CD4-positive, alpha-beta T cell (primary cell): ENCODE data around the gene FAM221B. TPM values are rescaled to one million over a fixed set of nuclear protein-coding genes. Genes with fewer than 3 reads are reported as not detected.
A peak's percentile ranks its signal among the peaks of the same experiment; 100 is the strongest.

Experiments used
- ATAC-seq: fragments of 200-7000 bp; cut with Tn5 transposase; one replicate; pipeline ENCODE4 v1.10.0; 2022; ENCODE audit warnings: mild to moderate bottlenecking; ENCODE audit not compliant: poor library complexity
- CTCF ChIA-PET: fragments of 350-600 bp; sonication (Branson Sonifier 250); formaldehyde crosslinking; loops from one replicate; lab custom pipeline; 2021; ENCODE audit warnings: antibody characterized with exemption, inconsistent platforms; lab: Charles Lee
- POLR2A ChIA-PET: fragments of 350-600 bp; sonication (Branson Sonifier 250); formaldehyde crosslinking; loops from one replicate; lab custom pipeline; 2021; ENCODE audit warnings: antibody characterized with exemption, inconsistent platforms; lab: Charles Lee
- DNase-seq, 14 experiments: peaks; one replicate each; pipeline ENCODE4 v3.0.0-alpha.2; 2013 to 2020; ENCODE audit warnings: mixed read lengths in 2 of 14
- H3K27ac ChIP-seq, 2 donors: one replicate each; pipeline versions ENCODE4 v1.5.1 to v1.7.0; 2013; ENCODE audit warnings: low read length in 2 of 2, low read depth in 1 of 2, mild to moderate bottlenecking in 1 of 2
- H3K27me3 ChIP-seq, 2 experiments: 1 replicate in 1 of 2; 2 replicates in 1 of 2; pipeline versions ENCODE4 v1.6.1 to v1.7.0; 2013; ENCODE audit warnings: low read length in 2 of 2, control low read depth in 1 of 2, mild to moderate bottlenecking in 1 of 2, moderate library complexity in 1 of 2; ENCODE audit not compliant: insufficient read depth in 2 of 2, control insufficient read depth in 1 of 2
- H3K36me3 ChIP-seq: one replicate; pipeline ENCODE4 v1.6.1; 2013; ENCODE audit warnings: low read length, control low read depth; ENCODE audit not compliant: insufficient read depth
- H3K4me1 ChIP-seq: one replicate; pipeline ENCODE4 v1.6.1; 2013; ENCODE audit warnings: low read length, control low read depth; ENCODE audit not compliant: insufficient read depth
- H3K4me3 ChIP-seq: one replicate; pipeline ENCODE4 v1.5.1; 2013; ENCODE audit warnings: mild to moderate bottlenecking, low read length, moderate library complexity
- H3K9me3 ChIP-seq, 2 experiments: 1 replicate in 1 of 2; 2 replicates in 1 of 2; pipeline versions ENCODE4 v1.6.1 to v1.7.0; 2013; ENCODE audit warnings: low read length in 2 of 2, mild to moderate bottlenecking in 2 of 2, control low read depth in 1 of 2, moderate library complexity in 1 of 2; ENCODE audit not compliant: control insufficient read depth in 1 of 2, insufficient read depth in 1 of 2
- H3K27ac Mint-ChIP-seq: one replicate; pipeline ENCODE4 v1.8.0; 2020; ENCODE audit warnings: mixed read lengths
- H3K27me3 Mint-ChIP-seq: one replicate; pipeline ENCODE4 v1.8.0; 2021; ENCODE audit warnings: mixed read lengths
- H3K36me3 Mint-ChIP-seq: one replicate; pipeline ENCODE4 v1.8.0; 2021; ENCODE audit warnings: low read depth, mixed read lengths
- H3K4me1 Mint-ChIP-seq: one replicate; pipeline ENCODE4 v1.8.0; 2021; ENCODE audit warnings: low read depth, mixed read lengths
- H3K4me3 Mint-ChIP-seq: one replicate; pipeline ENCODE4 v1.8.0; 2020; ENCODE audit warnings: mild to moderate bottlenecking, mixed read lengths
- H3K9me3 Mint-ChIP-seq: one replicate; pipeline ENCODE4 v1.8.0; 2020; ENCODE audit warnings: mixed read lengths
- CTCF ChIP-seq: fragments of 200-600 bp; IDR thresholded peaks from one replicate; pipeline ENCODE4 v1.8.0; 2022; ENCODE audit warnings: antibody characterized with exemption, mild to moderate bottlenecking
- intact Hi-C, 2 experiments: fragments of 100-400 bp; cut with DNase I in 1 of 2; cut with micrococcal nuclease in 1 of 2; formaldehyde crosslinking; loops; one replicate each; pipeline versions ENCODE4 v1.15.1 to v1.9.0; 2023 to 2025; cut with DNase I, micrococcal nuclease
- total RNA-seq, 174 experiments: library from RNA in 2 of 174; stranded (reverse) in 2 of 174; gene quantifications; one replicate each; pipeline ENCODE4 v1.2.3 and lab custom pipeline; 2021 to 2026

Gene FAM221B
- total RNA-seq, 2 experiments from 2014 or later: not detected

- Histone ChIP-seq H3K27me3 (no peaks in the 10 kb centered on the region), H3K4me1 (peaks cover 21% of the 10 kb centered on the region), H3K27ac (no peak overlapping the region), H3K4me3 (no peak overlapping the region), H3K9me3 (no peaks in the 10 kb centered on the region), H3K36me3 (no peaks in the 10 kb centered on the region)
- Mint-ChIP-seq H3K36me3 (no peaks in the 10 kb centered on the region), H3K27me3 (no peaks in the 10 kb centered on the region), H3K4me1 (peaks cover 28% of the 10 kb centered on the region), H3K27ac (no peak overlapping the region), H3K9me3 (no peaks in the 10 kb centered on the region), H3K4me3 (no peak overlapping the region)
- DNase-seq (no peak), ATAC-seq (no peak)
- no peak for TF ChIP-seq CTCF
- POLR2A ChIA-PET: interaction anchor here (1.2 kb wide), 1 partner anchor 23 kb away, joined by 3 read pairs; the partner anchor contains the start of gene SPAG8
- CTCF ChIA-PET: interaction anchor here (0.8 to 1.5 kb wide), 5 partner anchors 9 to 98 kb away, joined by 3 to 5 read pairs (median 4); no protein-coding TSS in a partner anchor
- intact Hi-C loops: no loop called here
Observed at GRCh38 chr9:35834260-35835215, 6.0 kb upstream of the FAM221B start.

GRCh38 chr9:35832814-35833213 is 4.3 kb upstream of the FAM221B start:
- Mint-ChIP-seq H3K27me3 (no peaks in the 10 kb centered on the region), H3K9me3 (no peaks in the 10 kb centered on the region), H3K36me3 (no peaks in the 10 kb centered on the region), H3K27ac (no peak overlapping the region), H3K4me1 (peaks cover 40% of the 10 kb centered on the region), H3K4me3 (peak overlapping the region; percentile 16)
- ChIA-PET POLR2A (no interaction called here), CTCF (interaction anchor here (1.3 kb wide), 1 partner anchor 49 kb away, joined by 4 read pairs; no protein-coding TSS in a partner anchor)
- no peak for TF ChIP-seq CTCF
- Histone ChIP-seq H3K9me3 (no peaks in the 10 kb centered on the region), H3K36me3 (no peaks in the 10 kb centered on the region), H3K27me3 (no peaks in the 10 kb centered on the region), H3K4me3 (no peak overlapping the region), H3K27ac (no peak overlapping the region), H3K4me1 (peaks cover 30% of the 10 kb centered on the region)
- intact Hi-C loops: no loop called here
- DNase-seq: no peak
- no peak for ATAC-seq

- Mint-ChIP-seq H3K36me3 (no peaks in the 10 kb centered on the region), H3K4me1 (peaks cover 43% of the 10 kb centered on the region), H3K9me3 (no peaks in the 10 kb centered on the region), H3K27me3 (no peaks in the 10 kb centered on the region), H3K4me3 (peak overlapping the region; percentile 50), H3K27ac (no peak overlapping the region)
- TF ChIP-seq CTCF: no peak
- CTCF ChIA-PET: no interaction called here
- Histone ChIP-seq H3K36me3 (no peaks in the 10 kb centered on the region), H3K9me3 (no peaks in the 10 kb centered on the region), H3K27me3 (no peaks in the 10 kb centered on the region), H3K4me3 (no peak overlapping the region), H3K4me1 (peaks cover 35% of the 10 kb centered on the region), H3K27ac (no peak overlapping the region)
- POLR2A ChIA-PET: no interaction called here
- intact Hi-C loops: no loop called here
- ATAC-seq: no peak
- DNase-seq: no peak
Observed at GRCh38 chr9:35831040-35831439, 2.5 kb upstream of the FAM221B start.
